GM12801 (cell line): ENCODE measurements around the gene AK5.

Source experiments
- TF ChIP-seq, protein P1 (sequence below): IDR thresholded peaks from one replicate; pipeline ENCODE4 v1.5.1; 2011; ENCODE audit warnings: control low read depth; ENCODE audit not compliant: insufficient read length; ENCODE audit errors: extremely low read depth

AK5 gene

DNA sequence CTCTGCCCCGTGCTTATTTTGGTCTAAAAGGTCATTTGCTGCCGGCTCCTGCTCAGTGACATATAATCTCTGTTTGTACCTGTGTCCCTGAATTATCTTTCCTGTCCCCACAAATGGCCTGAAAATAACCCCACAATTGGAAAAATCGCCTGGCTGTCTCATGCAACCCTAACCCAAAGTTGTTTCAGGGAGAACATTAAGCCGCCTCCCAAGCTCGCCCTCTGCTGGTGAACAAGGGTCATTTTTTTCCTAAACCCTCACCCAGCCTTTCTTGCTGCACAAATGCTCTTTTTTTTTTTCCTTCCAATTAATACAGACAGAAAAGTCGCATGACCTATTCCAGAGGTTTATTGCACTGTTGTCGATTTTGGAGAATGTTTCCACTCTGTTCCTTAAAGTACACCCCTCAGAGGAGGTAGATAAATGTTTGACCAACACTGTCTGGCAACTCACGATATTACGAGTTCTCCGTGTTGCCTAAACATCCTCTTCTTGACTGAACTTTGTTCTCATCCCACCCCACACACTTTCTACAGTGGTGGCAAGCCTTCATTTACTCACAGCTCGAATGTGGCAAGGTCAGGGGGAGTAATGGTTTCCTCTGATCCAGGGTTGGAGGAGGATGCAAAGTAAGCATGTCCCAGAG, 252.0 kb downstream of the AK5 start:
- TF ChIP-seq, protein P1, sequence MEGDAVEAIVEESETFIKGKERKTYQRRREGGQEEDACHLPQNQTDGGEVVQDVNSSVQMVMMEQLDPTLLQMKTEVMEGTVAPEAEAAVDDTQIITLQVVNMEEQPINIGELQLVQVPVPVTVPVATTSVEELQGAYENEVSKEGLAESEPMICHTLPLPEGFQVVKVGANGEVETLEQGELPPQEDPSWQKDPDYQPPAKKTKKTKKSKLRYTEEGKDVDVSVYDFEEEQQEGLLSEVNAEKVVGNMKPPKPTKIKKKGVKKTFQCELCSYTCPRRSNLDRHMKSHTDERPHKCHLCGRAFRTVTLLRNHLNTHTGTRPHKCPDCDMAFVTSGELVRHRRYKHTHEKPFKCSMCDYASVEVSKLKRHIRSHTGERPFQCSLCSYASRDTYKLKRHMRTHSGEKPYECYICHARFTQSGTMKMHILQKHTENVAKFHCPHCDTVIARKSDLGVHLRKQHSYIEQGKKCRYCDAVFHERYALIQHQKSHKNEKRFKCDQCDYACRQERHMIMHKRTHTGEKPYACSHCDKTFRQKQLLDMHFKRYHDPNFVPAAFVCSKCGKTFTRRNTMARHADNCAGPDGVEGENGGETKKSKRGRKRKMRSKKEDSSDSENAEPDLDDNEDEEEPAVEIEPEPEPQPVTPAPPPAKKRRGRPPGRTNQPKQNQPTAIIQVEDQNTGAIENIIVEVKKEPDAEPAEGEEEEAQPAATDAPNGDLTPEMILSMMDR, result no peak

DNA sequence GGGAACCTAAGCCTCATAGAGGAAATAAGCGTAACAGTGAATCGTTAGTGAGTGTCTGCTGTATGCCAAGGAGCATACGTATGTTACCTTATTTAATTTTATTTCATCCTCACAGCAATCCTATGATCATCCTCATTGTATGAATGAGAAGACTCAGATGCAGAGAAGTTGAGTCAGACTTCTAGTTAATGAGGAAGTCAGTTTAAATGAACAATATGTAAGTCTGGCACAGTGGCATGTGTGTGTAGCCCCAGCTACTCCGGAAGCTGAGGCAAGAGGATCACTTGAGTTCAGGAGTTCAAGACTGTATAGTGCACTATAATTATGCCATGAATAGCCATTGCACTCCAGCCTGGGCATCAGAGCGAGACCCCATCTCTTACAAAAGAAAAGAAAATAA, 252.6 kb downstream of the AK5 start:
- TF ChIP-seq, protein P1, result no peak

DNA sequence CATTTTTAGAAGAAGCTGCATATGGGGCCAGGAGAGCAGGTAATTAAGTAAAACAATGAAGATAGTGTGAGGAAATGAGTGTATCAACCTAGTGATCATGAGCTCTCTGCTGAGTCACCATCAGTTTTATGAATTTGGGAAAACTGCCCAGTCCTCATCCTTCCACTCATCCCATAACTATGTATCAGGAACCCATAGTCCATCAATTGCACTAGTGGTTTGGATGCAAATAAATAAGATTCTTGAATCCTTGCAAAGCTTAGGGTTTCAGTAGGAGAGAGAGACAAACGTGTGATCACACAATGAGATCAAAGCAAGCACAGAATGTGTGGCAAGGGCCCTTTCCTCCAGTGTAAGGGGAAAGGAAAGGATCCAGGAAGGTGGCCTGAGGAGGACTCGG, 255.0 kb downstream of the AK5 start:
- TF ChIP-seq, protein P1, result no peak

DNA sequence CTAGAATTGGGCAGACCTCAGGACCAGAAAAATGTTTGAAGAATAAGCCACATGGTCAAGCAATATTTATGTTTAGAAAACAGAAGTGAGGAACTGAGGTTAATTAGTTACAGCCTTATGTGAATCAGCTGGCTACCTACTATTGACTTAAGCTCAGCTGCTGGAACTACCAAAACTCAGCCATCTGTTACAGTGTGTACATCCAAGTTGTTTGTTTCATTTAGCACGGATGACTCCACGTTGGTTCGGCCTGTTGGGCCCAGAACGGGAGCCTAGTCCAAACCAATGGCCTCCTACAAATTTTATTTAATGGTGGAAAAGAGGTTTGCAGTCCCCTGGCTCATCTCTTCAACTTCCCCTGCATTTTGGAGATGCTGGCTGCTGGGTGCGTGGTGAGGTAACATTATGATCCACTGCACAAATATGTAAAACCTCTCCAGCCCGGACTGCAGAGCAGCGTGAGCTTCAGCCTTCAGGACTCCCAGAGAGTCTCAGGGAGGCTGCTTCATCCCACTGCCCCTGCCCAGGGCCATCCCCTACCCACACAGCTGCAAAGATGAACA, 257.2 kb downstream of the AK5 start:
- TF ChIP-seq, protein P1, result no peak

DNA sequence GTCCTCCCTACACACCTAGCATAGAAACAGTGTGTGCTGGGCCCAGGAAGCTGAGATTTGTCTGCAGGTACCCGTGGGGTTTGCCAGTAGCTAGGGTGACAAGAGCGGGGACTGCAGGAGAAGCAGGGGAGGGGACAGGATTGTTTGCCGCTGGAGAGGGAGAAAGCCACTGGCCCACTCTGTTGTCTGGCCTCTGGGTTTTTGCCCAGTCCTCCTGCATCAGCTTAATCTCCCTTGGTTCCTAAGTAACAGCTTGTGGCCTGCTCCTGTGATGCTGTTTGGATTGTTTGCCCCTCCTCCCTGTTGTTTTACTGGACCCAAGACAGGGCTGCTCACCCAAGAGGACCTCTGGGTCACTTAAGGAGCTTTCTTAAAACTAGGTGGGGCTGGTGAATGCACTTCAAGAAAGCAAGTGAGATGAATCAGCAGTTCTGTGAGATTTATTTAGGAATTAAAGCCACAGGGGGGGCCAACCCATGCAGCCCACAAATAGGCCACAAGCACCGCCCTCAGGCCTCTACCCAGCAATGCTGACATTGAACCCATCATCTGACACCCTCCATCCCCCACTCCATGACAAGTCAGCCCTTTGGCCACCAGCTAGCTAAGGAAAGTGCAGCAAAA, 257.8 kb downstream of the AK5 start:
- TF ChIP-seq, protein P1, result no peak

DNA sequence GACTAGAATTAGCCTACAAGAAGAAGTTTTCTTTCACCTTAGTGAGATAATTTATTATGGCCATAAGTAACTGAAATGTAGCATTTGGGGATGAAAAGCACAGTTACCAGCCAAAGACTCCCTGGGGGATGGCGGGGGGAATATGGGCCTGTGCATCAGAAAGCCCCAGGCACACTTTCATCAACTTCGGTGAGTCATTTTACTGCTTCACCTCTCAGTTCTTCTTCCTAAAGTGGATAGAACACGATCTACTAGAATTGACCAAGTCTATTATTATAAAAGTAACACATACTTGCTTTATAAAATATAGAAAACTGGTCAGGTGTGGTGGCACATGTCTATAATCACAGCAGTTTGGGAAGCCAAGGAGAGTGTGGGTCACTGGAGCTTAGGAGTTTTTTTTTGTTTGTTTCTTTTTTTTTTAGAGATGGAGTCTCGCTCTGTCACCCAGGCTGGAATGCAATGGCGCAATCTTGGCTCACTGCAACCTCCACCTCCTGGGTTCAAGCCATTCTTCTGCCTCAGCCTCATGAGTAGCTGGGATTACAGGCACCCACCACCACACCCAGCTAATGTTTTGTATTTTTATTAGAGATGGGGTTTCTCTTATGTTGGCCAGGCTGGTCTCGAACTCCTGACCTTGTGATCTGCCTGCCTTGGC, 258.8 kb downstream of the AK5 start:
- TF ChIP-seq, protein P1, result no peak

DNA sequence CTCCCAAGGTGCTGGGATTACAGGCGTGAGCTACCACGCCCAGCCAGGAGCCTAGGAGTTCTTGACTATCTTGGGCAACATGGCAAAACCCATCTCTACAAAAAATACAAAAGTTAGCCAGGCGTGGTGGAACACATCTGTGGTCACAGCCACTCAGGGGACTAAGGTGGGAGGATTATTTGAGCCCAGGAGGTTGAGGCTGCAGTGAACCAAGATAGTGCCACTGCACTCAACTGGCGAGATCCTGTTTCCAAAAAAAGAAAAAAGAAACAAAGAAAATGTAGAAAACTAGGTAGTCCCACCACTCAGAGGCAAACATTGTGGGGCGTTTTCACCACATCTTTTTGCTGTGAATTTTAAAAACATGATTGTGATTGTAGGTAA, 259.3 kb downstream of the AK5 start:
- TF ChIP-seq, protein P1, result no peak
